Spleen (tissue), 11 donors: ENCODE measurements around the gene ZNF784. TPM values are rescaled to one million over a fixed set of nuclear protein-coding genes. Genes with fewer than 3 reads are reported as not detected.
"Not testable (repeated sequence)": the region's sequence is repeated elsewhere in the genome, so short reads cannot be mapped to it uniquely, and the experiment has no call there.

Experiments
- DNase-seq: peaks from one replicate; pipeline ENCODE4 v3.0.0-alpha.2; 2020
- H3K27ac ChIP-seq, 8 donors: fragments of 200-600 bp; sonication (generic) in 7 of 8; 1 replicate in 4 of 8; 2 replicates in 4 of 8; pipeline versions ENCODE4 v1.5.0 to v1.8.0; 2016 to 2021; ENCODE audit warnings: inconsistent platforms in 4 of 8, mild to moderate bottlenecking in 4 of 8, moderate library complexity in 1 of 8
- H3K27me3 ChIP-seq, 7 donors: fragments of 200-600 bp; sonication (generic) in 6 of 7; replicated peaks in 1 of 7; 1 replicate in 4 of 7; 2 replicates in 3 of 7; pipeline versions ENCODE4 v1.5.0 to v1.8.0; 2016 to 2021; ENCODE audit warnings: inconsistent platforms in 3 of 7, mild to moderate bottlenecking in 1 of 7
- H3K36me3 ChIP-seq, 6 donors: fragments of 200-600 bp; sonication (generic) in 5 of 6; 1 replicate in 4 of 6; 2 replicates in 2 of 6; pipeline versions ENCODE4 v1.5.0 to v1.8.0; 2016 to 2021; ENCODE audit warnings: inconsistent platforms in 2 of 6
- H3K4me1 ChIP-seq, 6 donors: fragments of 200-600 bp; sonication (generic) in 5 of 6; 1 replicate in 3 of 6; 2 replicates in 3 of 6; pipeline versions ENCODE4 v1.5.0 to v1.8.0; 2016 to 2021; ENCODE audit warnings: inconsistent platforms in 3 of 6
- H3K4me3 ChIP-seq, 8 donors: fragments of 200-600 bp; sonication (generic) in 7 of 8; 1 replicate in 4 of 8; 2 replicates in 4 of 8; pipeline versions ENCODE4 v1.5.0 to v1.8.0; 2016 to 2021; ENCODE audit warnings: inconsistent platforms in 4 of 8, mild to moderate bottlenecking in 4 of 8, moderate library complexity in 2 of 8
- H3K9me3 ChIP-seq, 8 donors: fragments of 200-600 bp; sonication (generic) in 7 of 8; 1 replicate in 4 of 8; 2 replicates in 4 of 8; pipeline versions ENCODE4 v1.5.0 to v1.8.0; 2016 to 2021; ENCODE audit warnings: inconsistent platforms in 4 of 8
- CTCF ChIP-seq, 11 experiments: fragments of 200-600 bp in 7 of 11; fragments of 450-650 bp in 4 of 11; sonication (generic) in 4 of 11; IDR thresholded peaks in 8 of 11; conservative IDR thresholded peaks in 3 of 11; 1 replicate in 7 of 11; 2 replicates in 4 of 11; pipeline versions ENCODE4 v1.4.0 to v1.8.0; 2016 to 2021; ENCODE audit warnings: antibody characterized with exemption in 11 of 11, inconsistent platforms in 4 of 11, mild to moderate bottlenecking in 1 of 11
- POLR2A ChIP-seq, 3 donors: fragments of 450-650 bp; IDR thresholded peaks; one replicate each; pipeline ENCODE4 v1.5.1; 2017; ENCODE audit warnings: antibody characterized with exemption in 3 of 3, mild to moderate bottlenecking in 1 of 3
- POLR2AphosphoS5 ChIP-seq, 3 donors: sonication (generic); formaldehyde crosslinking; IDR thresholded peaks; one replicate each; pipeline ENCODE4 v1.5.1; 2017; ENCODE audit warnings: antibody characterized with exemption in 3 of 3
- WGBS, 5 donors: extraction: QIAGEN DNeasy Blood & Tissue Kit in 3 of 5; methylation state at CpG; one replicate each; pipeline versions ENCODE4 v1.1.5 to v1.1.7; 2013 to 2018; 5-methylcytosine and 5-hydroxymethylcytosine counted together
- intact Hi-C: fragments of 100-400 bp; cut with DNase I; formaldehyde crosslinking; loops from one replicate; pipeline ENCODE4 v1.15.0; 2023; ENCODE audit warnings: low total_unique reads
- polyA plus RNA-seq, 3 donors: library from polyadenylated mRNA; stranded (reverse); fragments of 200-250 nt; gene quantifications; one replicate each; pipeline ENCODE4 v1.2.1, GENCODE V29; 2013
- total RNA-seq, 7 donors: library from RNA; depleted of rRNA in 3 of 7; stranded (reverse); fragments of >200 nt in 3 of 7; fragmentation: NEBNext Ultra II Directional in 4 of 7; extraction: Animal tissue kit (Norgen Biotek cat#: 25700) in 4 of 7; gene quantifications; one replicate each; pipeline versions ENCODE4 v1.1.0 to v1.2.1, GENCODE V29; 2016 to 2021
- donor health status: healthy with polysubstance abuse.
- donor health status: DM: no; HTN: no; CAD: no; lungs with moderate emphysema.
- donor health status: DM: no; HTN: no; CAD: no.
- donor health status: Bipolar disorder and iron deficiency.
- donor health status: healthy.
- donor health status: DM: no; HTN: no; CAD: no.
- donor health status: DM: yes; HTN: yes; CAD: no.

ZNF784 gene
- total and polyA plus RNA-seq, 10 donors, result 3.3 to 10.0 (median 6.7) TPM

GRCh38 chr19:55576746-55577145 lies 47.6 kb downstream of the ZNF784 start:
- Histone ChIP-seq H3K9me3 (peaks cover 0 to 4% (median 0%) of the 10 kb centered on the region in 8 donors), H3K27me3 (no peaks in the 10 kb centered on the region), H3K27ac (no peak overlapping the region), H3K4me3 (no peak overlapping the region), H3K36me3 (peaks cover 0 to 29% (median 20%) of the 10 kb centered on the region in 6 donors), H3K4me1 (peaks cover 5 to 25% (median 18%) of the 10 kb centered on the region in 6 donors)
- no peak for DNase-seq
- intact Hi-C loops, result no loop called here
- WGBS, 5 donors, result 88 to 93% (median 90%) methylated on average over 5 of the region's 5 CpGs
- no peak for TF ChIP-seq POLR2AphosphoS5 (IDR thresholded peaks at IDR 0.05)
- TF ChIP-seq POLR2A (IDR thresholded peaks at IDR 0.05), result no peak
- TF ChIP-seq CTCF (IDR thresholded peaks at IDR 0.05 in 8 of 11, conservative IDR thresholded peaks at IDR 0.05 in 3 of 11), result no peak

- H3K4me3 ChIP-seq, DNase-seq, intact Hi-C loops, H3K27ac ChIP-seq, H3K27me3 ChIP-seq, H3K9me3 ChIP-seq, H3K4me1 ChIP-seq: not testable (repeated sequence)
- 91 to 96% (median 94%) methylated on average over 6 of the region's 6 CpGs for WGBS, 5 donors
- peaks cover 0 to 23% (median 17%) of the 10 kb centered on the region in 6 donors for H3K36me3 ChIP-seq
These were observed 50.4 kb downstream of the ZNF784 start for GRCh38 chr19:55573929-55574328.

Other genes with a start within 250 kb of the ZNF784 start
- not detected for gene TMEM190, start 247.7 kb downstream of the ZNF784 start, total RNA-seq
- gene TMEM190, start 247.7 kb downstream of the ZNF784 start, polyA plus RNA-seq, result under 1 TPM in 1 of 3 donors, not detected in 2; 0.20 TPM
- gene TMEM238, start 240.3 kb downstream of the ZNF784 start, total RNA-seq, result 1 to 10 TPM; 3.7 to 8.8 (median 5.0) TPM
- under 1 TPM in 2 of 3 donors, not detected in 1; 0.17 to 0.32 TPM for gene TMEM238, start 240.3 kb downstream of the ZNF784 start, polyA plus RNA-seq
- gene RPL28, start 238.6 kb downstream of the ZNF784 start, total RNA-seq, result 1,000 to 10,000 TPM in 5 of 7 donors, 100 to 1,000 TPM in 2; 581 to 2,029 (median 1,447) TPM
- gene RPL28, start 238.6 kb downstream of the ZNF784 start, polyA plus RNA-seq, result 1,000 to 10,000 TPM; 3,566 to 4,833 (median 4,082) TPM
- 10 to 100 TPM; 14.4 to 40.8 (median 23.8) TPM for gene UBE2S, start 216.8 kb downstream of the ZNF784 start, total RNA-seq
- gene UBE2S, start 216.8 kb downstream of the ZNF784 start, polyA plus RNA-seq, result 10 to 100 TPM in 2 of 3 donors, 1 to 10 TPM in 1; 4.9 to 18.7 (median 11.8) TPM
- under 1 TPM in 1 of 7 donors, not detected in 6; 0.27 TPM for gene SHISA7, start 181.3 kb downstream of the ZNF784 start, total RNA-seq
- under 1 TPM in 1 of 3 donors, not detected in 2; 0.03 TPM for gene SHISA7, start 181.3 kb downstream of the ZNF784 start, polyA plus RNA-seq
- gene ISOC2, start 162.9 kb downstream of the ZNF784 start, total RNA-seq, result 10 to 100 TPM; 38.6 to 85.0 (median 54.5) TPM
- gene ISOC2, start 162.9 kb downstream of the ZNF784 start, polyA plus RNA-seq, result 10 to 100 TPM; 55.6 to 98.7 (median 64.5) TPM
- not detected for gene C19orf85, start 159.8 kb downstream of the ZNF784 start, total RNA-seq
- not detected for gene C19orf85, start 159.8 kb downstream of the ZNF784 start, polyA plus RNA-seq
- 10 to 100 TPM in 3 of 7 donors, 1 to 10 TPM in 4; 4.4 to 13.6 (median 9.7) TPM for gene ZNF628, start 147.9 kb downstream of the ZNF784 start, total RNA-seq
- gene ZNF628, start 147.9 kb downstream of the ZNF784 start, polyA plus RNA-seq, result 1 to 10 TPM; 1.4 to 8.2 (median 1.7) TPM
- 10 to 100 TPM in 1 of 7 donors, 1 to 10 TPM in 6; 1.9 to 10.3 (median 6.9) TPM for gene NAT14, start 139.4 kb downstream of the ZNF784 start, total RNA-seq
- 10 to 100 TPM; 13.8 to 17.7 (median 15.5) TPM for gene NAT14, start 139.4 kb downstream of the ZNF784 start, polyA plus RNA-seq
- gene SSC5D, start 136.1 kb downstream of the ZNF784 start, total RNA-seq, result 10 to 100 TPM; 11.0 to 30.6 (median 24.1) TPM
- 1 to 10 TPM in 2 of 3 donors, under 1 TPM in 1; 0.61 to 7.4 (median 2.5) TPM for gene SSC5D, start 136.1 kb downstream of the ZNF784 start, polyA plus RNA-seq
- gene SBK2, start 87.4 kb downstream of the ZNF784 start, total RNA-seq, result not detected
- not detected for gene SBK2, start 87.4 kb downstream of the ZNF784 start, polyA plus RNA-seq
- gene SBK3, start 79.0 kb downstream of the ZNF784 start, total RNA-seq, result not detected
- not detected for gene SBK3, start 79.0 kb downstream of the ZNF784 start, polyA plus RNA-seq
- gene ZNF579, start 43.7 kb downstream of the ZNF784 start, total RNA-seq, result 10 to 100 TPM in 2 of 7 donors, 1 to 10 TPM in 4, under 1 TPM in 1; 0.72 to 10.6 (median 6.5) TPM
- 1 to 10 TPM; 2.8 to 6.9 (median 3.4) TPM for gene ZNF579, start 43.7 kb downstream of the ZNF784 start, polyA plus RNA-seq
- 10 to 100 TPM in 5 of 7 donors, 1 to 10 TPM in 2; 7.6 to 17.3 (median 11.4) TPM for gene FIZ1, start 25.0 kb downstream of the ZNF784 start, total RNA-seq
- gene FIZ1, start 25.0 kb downstream of the ZNF784 start, polyA plus RNA-seq, result 10 to 100 TPM in 1 of 3 donors, 1 to 10 TPM in 2; 5.1 to 11.5 (median 7.8) TPM
- 10 to 100 TPM; 19.7 to 42.5 (median 23.9) TPM for gene ZNF524, start 24.3 kb downstream of the ZNF784 start, total RNA-seq
- gene ZNF524, start 24.3 kb downstream of the ZNF784 start, polyA plus RNA-seq, result 10 to 100 TPM; 33.3 to 57.8 (median 39.2) TPM
- gene ZNF865, start 18.9 kb downstream of the ZNF784 start, total RNA-seq, result 10 to 100 TPM; 12.2 to 23.3 (median 17.8) TPM
- gene ZNF865, start 18.9 kb downstream of the ZNF784 start, polyA plus RNA-seq, result 10 to 100 TPM in 1 of 3 donors, 1 to 10 TPM in 2; 4.8 to 10.4 (median 5.3) TPM
- 10 to 100 TPM; 25.4 to 58.7 (median 31.7) TPM for gene ZNF580, start 16.4 kb upstream of the ZNF784 start, total RNA-seq
- gene ZNF580, start 16.4 kb upstream of the ZNF784 start, polyA plus RNA-seq, result 10 to 100 TPM; 18.9 to 36.7 (median 33.3) TPM
- 10 to 100 TPM; 21.4 to 34.9 (median 27.2) TPM for gene ZNF581, start 19.1 kb upstream of the ZNF784 start, total RNA-seq
- gene ZNF581, start 19.1 kb upstream of the ZNF784 start, polyA plus RNA-seq, result 10 to 100 TPM; 39.8 to 46.5 (median 43.6) TPM
- gene CCDC106, start 23.6 kb upstream of the ZNF784 start, total RNA-seq, result 10 to 100 TPM; 11.9 to 23.4 (median 14.4) TPM
- gene CCDC106, start 23.6 kb upstream of the ZNF784 start, polyA plus RNA-seq, result 10 to 100 TPM; 26.7 to 40.1 (median 37.8) TPM
- gene U2AF2, start 30.5 kb upstream of the ZNF784 start, total RNA-seq, result 100 to 1,000 TPM; 109 to 218 (median 176) TPM
- gene U2AF2, start 30.5 kb upstream of the ZNF784 start, polyA plus RNA-seq, result 100 to 1,000 TPM in 1 of 3 donors, 10 to 100 TPM in 2; 67.2 to 190 (median 85.5) TPM
- gene EPN1, start 50.7 kb upstream of the ZNF784 start, total RNA-seq, result 100 to 1,000 TPM; 100 to 166 (median 129) TPM
- gene EPN1, start 50.7 kb upstream of the ZNF784 start, polyA plus RNA-seq, result 100 to 1,000 TPM in 1 of 3 donors, 10 to 100 TPM in 2; 36.8 to 115 (median 42.6) TPM
- gene NLRP9, start 113.8 kb upstream of the ZNF784 start, total RNA-seq, result not detected
- not detected for gene NLRP9, start 113.8 kb upstream of the ZNF784 start, polyA plus RNA-seq
- gene RFPL4A, start 134.5 kb upstream of the ZNF784 start, total RNA-seq, result not detected
- not detected for gene RFPL4A, start 134.5 kb upstream of the ZNF784 start, polyA plus RNA-seq
- gene RFPL4AL1, start 144.6 kb upstream of the ZNF784 start, total RNA-seq, result not detected
- not detected for gene RFPL4AL1, start 144.6 kb upstream of the ZNF784 start, polyA plus RNA-seq
- gene NLRP11, start 207.4 kb upstream of the ZNF784 start, total RNA-seq, result under 1 TPM in 2 of 7 donors, not detected in 5; 0.13 to 0.22 TPM
- gene NLRP11, start 207.4 kb upstream of the ZNF784 start, polyA plus RNA-seq, result under 1 TPM in 2 of 3 donors, not detected in 1; 0.03 to 0.08 TPM
- gene NLRP4, start 212.0 kb upstream of the ZNF784 start, total RNA-seq, result under 1 TPM in 3 of 7 donors, not detected in 4; 0.07 to 0.46 (median 0.34) TPM
- 1 to 10 TPM in 1 of 3 donors, under 1 TPM in 1, not detected in 1; 0.04 to 1.1 TPM for gene NLRP4, start 212.0 kb upstream of the ZNF784 start, polyA plus RNA-seq